ENCODE data around the gene SELENOM.
A peak's percentile ranks its signal among the peaks of the same experiment; 100 is the strongest.

Gene SELENOM

DNA sequence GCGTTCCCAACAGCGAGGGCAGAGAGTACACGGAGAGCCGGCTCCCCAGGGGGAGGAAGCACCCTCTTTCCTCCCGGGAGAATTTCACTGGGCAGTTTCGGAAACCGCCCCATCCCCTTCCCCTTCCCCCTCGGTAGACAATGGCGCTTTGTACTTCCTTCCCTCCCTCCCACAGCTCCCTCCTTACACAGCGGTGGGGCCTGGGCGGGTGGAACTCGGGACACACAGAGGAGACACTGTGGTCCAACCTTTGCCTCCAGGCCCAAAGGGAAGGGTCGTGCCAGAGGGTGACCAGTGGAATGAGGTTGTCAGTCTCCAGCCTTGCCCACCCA, 21.9 kb downstream of the SELENOM start:
- peak overlapping the region; percentile 30 for H3K18ac ChIP-seq (ENCODE audit: low read length)

DNA sequence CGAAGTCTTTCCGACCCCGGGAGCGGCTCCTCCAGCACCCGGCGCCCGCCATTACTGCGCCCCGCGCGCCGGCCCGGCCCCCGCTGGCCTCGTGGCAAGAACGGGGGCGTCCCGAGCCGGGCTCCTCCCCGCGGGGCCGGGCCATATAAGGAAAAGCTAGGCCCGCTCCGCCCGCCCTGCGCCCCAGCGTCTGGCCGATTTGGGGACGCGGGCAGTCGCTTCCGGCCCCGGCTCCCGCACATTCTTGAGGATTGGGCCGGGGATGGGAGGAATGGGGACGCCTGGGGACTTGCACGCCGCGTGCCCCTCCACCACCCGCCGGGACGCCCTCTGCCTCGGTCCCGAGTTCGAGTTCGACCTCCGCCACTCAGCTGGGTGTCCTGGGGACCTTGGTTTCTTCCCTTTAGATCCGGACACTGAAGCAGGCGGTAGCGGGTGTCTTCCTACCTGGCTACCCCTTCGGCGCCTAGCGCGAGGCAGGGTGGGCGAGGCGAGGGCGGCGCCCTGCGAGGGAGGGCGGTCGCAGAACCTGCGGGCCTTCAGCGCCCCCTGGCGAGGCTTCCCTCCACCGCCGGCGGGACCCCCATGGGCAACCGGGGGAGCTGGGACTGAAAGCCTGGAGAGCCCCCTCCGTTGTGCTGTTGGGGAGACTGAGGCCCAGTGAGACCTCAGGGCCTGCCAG, 22.4 kb downstream of the SELENOM start:
- H2BK120ac ChIP-seq (ENCODE audit: low read depth, low read length), result no peak overlapping the region

More for the DNA sequence above, 21.9 kb downstream of the SELENOM start:
- no peak overlapping the region for H4K5ac ChIP-seq (ENCODE audit: low read length)
- peak overlapping the region; percentile 79 for H3K56ac ChIP-seq (ENCODE audit: low read length)
- H3K4ac ChIP-seq (ENCODE audit: low read depth, low read length), result peak overlapping the region; percentile 40
- H2AK5ac ChIP-seq (ENCODE audit: low read length), result no peak overlapping the region
- peaks cover 6% of the 10 kb centered on the region for H3K4me1 ChIP-seq (ENCODE audit: control insufficient read depth, low read depth, low read length)
- no peak overlapping the region for H4K8ac ChIP-seq (ENCODE audit: low read depth, low read length)
- peak overlapping the region; percentile 43 for H3K4me2 ChIP-seq (ENCODE audit: low read length)
- peak overlapping the region; percentile 95 for H3K9ac ChIP-seq (ENCODE audit: low read length)
- H3K23ac ChIP-seq (ENCODE audit: low read length), result no peak overlapping the region
- no peak overlapping the region for H2BK15ac ChIP-seq (replicated peaks; ENCODE audit: low read depth)
- WGBS (ENCODE audit: extremely low coverage, insufficient coverage, low lambda C conversion rate), result no CpG with 5 or more reads among the region's 13 CpGs
- H2BK5ac ChIP-seq (ENCODE audit: low read length), result no peak overlapping the region
- peak; percentile 71 for DNase-seq
- H2BK120ac ChIP-seq (ENCODE audit: low read depth, low read length), result no peak overlapping the region
- no peak overlapping the region for H3K27ac ChIP-seq (ENCODE audit: low read depth, low read length)
- H3K27me3 ChIP-seq (ENCODE audit: insufficient read depth, low read length, poor library complexity), result no peaks in the 10 kb centered on the region
- peaks cover 10% of the 10 kb centered on the region for H3K79me1 ChIP-seq (ENCODE audit: low read length)
- H3K79me2 ChIP-seq (ENCODE audit: control insufficient read depth, insufficient read depth, low read length), result peaks cover 7% of the 10 kb centered on the region
- H3K36me3 ChIP-seq (ENCODE audit: control insufficient read depth, insufficient read depth, low read length), result no peaks in the 10 kb centered on the region
- H3K4me3 ChIP-seq (ENCODE audit: low read length), result no peak overlapping the region

DNA sequence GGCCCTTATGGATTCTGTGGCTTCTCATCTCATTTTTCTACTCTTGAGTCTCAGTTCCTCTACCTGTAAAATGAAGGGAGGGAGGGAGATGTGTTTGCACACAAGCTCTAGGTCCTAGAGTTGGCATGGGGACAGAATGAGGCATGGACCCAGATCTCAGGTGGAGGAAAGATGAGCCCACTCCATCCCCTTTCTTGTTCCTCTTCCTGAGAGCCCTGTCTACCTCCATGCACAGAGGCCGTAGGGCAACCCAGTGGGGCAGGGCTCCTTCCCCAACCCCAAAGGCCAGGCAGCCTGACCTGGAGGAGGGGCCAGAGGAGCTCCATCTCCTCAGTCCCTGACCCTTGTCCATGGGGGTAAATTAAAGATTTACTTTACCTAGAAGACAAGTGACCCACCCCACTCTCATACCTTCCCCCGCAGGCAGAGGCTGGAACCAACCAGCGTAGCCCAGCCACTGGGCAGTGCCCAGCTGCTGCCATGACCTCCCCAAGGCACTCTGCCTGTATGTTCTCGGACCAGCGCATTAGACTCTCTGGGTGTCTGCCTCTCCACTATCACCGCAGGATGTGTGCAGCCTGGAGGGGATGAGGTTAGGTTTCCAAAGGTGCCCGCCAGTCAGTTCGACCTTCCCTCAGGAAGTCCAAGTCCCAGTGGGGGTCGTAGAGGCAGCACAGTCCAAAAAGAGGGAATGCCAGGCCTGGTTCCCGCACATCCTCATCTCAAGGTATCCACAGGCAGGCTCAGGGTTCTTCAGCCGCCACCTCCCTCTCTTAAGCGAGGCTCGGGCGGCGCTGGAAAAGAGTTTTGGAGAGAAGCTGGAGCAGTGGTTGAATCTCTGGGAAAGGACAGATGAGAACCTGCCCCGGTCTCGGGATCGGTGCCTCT, 23.2 kb downstream of the SELENOM start:
- H3K56ac ChIP-seq (ENCODE audit: low read length), result peak overlapping the region; percentile 98
- H2AK5ac ChIP-seq (ENCODE audit: low read length), result peak overlapping the region; percentile 94
- H4K5ac ChIP-seq (ENCODE audit: low read length), result no peak overlapping the region
- no peak overlapping the region for H2BK120ac ChIP-seq (ENCODE audit: low read depth, low read length)
- H3K4ac ChIP-seq (ENCODE audit: low read depth, low read length), result peak overlapping the region; percentile 59
- H3K4me2 ChIP-seq (ENCODE audit: low read length), result peak overlapping the region; percentile 94
- DNase-seq, result no peak
- no CpG with 5 or more reads among the region's 18 CpGs for WGBS (ENCODE audit: extremely low coverage, insufficient coverage, low lambda C conversion rate)
- H2BK15ac ChIP-seq (replicated peaks; ENCODE audit: low read depth), result no peak overlapping the region
- H2BK5ac ChIP-seq (ENCODE audit: low read length), result peak overlapping the region; percentile 67
- peak overlapping the region; percentile 42 for H3K18ac ChIP-seq (ENCODE audit: low read length)
- H3K9ac ChIP-seq (ENCODE audit: low read length), result peak overlapping the region; percentile 95
- H3K27ac ChIP-seq (ENCODE audit: low read depth, low read length), result peak overlapping the region; percentile 47
- H3K79me1 ChIP-seq (ENCODE audit: low read length), result peaks cover 10% of the 10 kb centered on the region
- H3K27me3 ChIP-seq (ENCODE audit: insufficient read depth, low read length, poor library complexity), result no peaks in the 10 kb centered on the region
- H3K23ac ChIP-seq (ENCODE audit: low read length), result peak overlapping the region; percentile 99
- no peaks in the 10 kb centered on the region for H3K36me3 ChIP-seq (ENCODE audit: control insufficient read depth, insufficient read depth, low read length)
- H4K8ac ChIP-seq (ENCODE audit: low read depth, low read length), result no peak overlapping the region
- H3K4me3 ChIP-seq (ENCODE audit: low read length), result peak overlapping the region; percentile 75
- H3K79me2 ChIP-seq (ENCODE audit: control insufficient read depth, insufficient read depth, low read length), result peaks cover 7% of the 10 kb centered on the region
- peaks cover 7% of the 10 kb centered on the region for H3K4me1 ChIP-seq (ENCODE audit: control insufficient read depth, low read depth, low read length)

More for the DNA sequence above, 22.4 kb downstream of the SELENOM start:
- no peak overlapping the region for H4K5ac ChIP-seq (ENCODE audit: low read length)
- H3K27me3 ChIP-seq (ENCODE audit: insufficient read depth, low read length, poor library complexity), result no peaks in the 10 kb centered on the region
- H3K23ac ChIP-seq (ENCODE audit: low read length), result no peak overlapping the region
- peak; percentile 93 for DNase-seq
- peak overlapping the region; percentile 59 for H3K4ac ChIP-seq (ENCODE audit: low read depth, low read length)
- peak overlapping the region; percentile 94 for H3K4me2 ChIP-seq (ENCODE audit: low read length)
- peak overlapping the region; percentile 17 for H4K8ac ChIP-seq (ENCODE audit: low read depth, low read length)
- peaks cover 10% of the 10 kb centered on the region for H3K79me1 ChIP-seq (ENCODE audit: low read length)
- peak overlapping the region; percentile 75 for H3K4me3 ChIP-seq (ENCODE audit: low read length)
- H3K79me2 ChIP-seq (ENCODE audit: control insufficient read depth, insufficient read depth, low read length), result peaks cover 7% of the 10 kb centered on the region
- H3K18ac ChIP-seq (ENCODE audit: low read length), result peak overlapping the region; percentile 77
- H2BK15ac ChIP-seq (replicated peaks; ENCODE audit: low read depth), result no peak overlapping the region
- H3K9ac ChIP-seq (ENCODE audit: low read length), result peak overlapping the region; percentile 95
- no peak overlapping the region for H2BK5ac ChIP-seq (ENCODE audit: low read length)
- peak overlapping the region; percentile 47 for H3K27ac ChIP-seq (ENCODE audit: low read depth, low read length)
- peak overlapping the region; percentile 98 for H3K56ac ChIP-seq (ENCODE audit: low read length)
- H3K4me1 ChIP-seq (ENCODE audit: control insufficient read depth, low read depth, low read length), result peaks cover 7% of the 10 kb centered on the region
- no CpG with 5 or more reads among the region's 69 CpGs for WGBS (ENCODE audit: extremely low coverage, insufficient coverage, low lambda C conversion rate)
- H2AK5ac ChIP-seq (ENCODE audit: low read length), result no peak overlapping the region
- H3K36me3 ChIP-seq (ENCODE audit: control insufficient read depth, insufficient read depth, low read length), result no peaks in the 10 kb centered on the region

DNA sequence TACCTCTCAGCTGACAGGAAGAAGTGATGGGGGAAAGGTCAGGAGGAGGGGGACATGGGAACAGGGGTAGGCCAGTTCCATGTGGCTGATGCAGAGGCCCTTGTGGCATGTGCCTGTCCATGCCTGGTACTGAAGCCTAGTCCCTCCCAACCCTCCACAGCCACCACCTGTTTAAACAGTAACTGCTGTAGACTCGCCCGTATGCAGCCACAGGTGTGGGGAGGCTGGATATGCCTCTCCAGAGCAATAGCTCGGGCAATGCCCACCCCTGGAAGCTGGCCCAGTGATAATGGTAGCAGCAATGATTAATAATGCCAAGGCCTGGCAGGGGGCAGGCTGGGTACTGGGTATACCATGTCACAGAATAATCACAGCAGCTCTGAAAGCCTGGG, 24.0 kb downstream of the SELENOM start:
- H2BK5ac ChIP-seq (ENCODE audit: low read length), result no peak overlapping the region
- no peak for DNase-seq
- no peak overlapping the region for H4K8ac ChIP-seq (ENCODE audit: low read depth, low read length)
- no peak overlapping the region for H3K27ac ChIP-seq (ENCODE audit: low read depth, low read length)
- no peak overlapping the region for H3K4me2 ChIP-seq (ENCODE audit: low read length)
- H3K4ac ChIP-seq (ENCODE audit: low read depth, low read length), result no peak overlapping the region
- H3K9ac ChIP-seq (ENCODE audit: low read length), result peak overlapping the region; percentile 35
- no peak overlapping the region for H2BK120ac ChIP-seq (ENCODE audit: low read depth, low read length)
- H3K4me1 ChIP-seq (ENCODE audit: control insufficient read depth, low read depth, low read length), result peaks cover 7% of the 10 kb centered on the region
- H3K4me3 ChIP-seq (ENCODE audit: low read length), result no peak overlapping the region
- H3K56ac ChIP-seq (ENCODE audit: low read length), result peak overlapping the region; percentile 10
- no peaks in the 10 kb centered on the region for H3K27me3 ChIP-seq (ENCODE audit: insufficient read depth, low read length, poor library complexity)
- peaks cover 10% of the 10 kb centered on the region for H3K79me1 ChIP-seq (ENCODE audit: low read length)
- no peak overlapping the region for H3K18ac ChIP-seq (ENCODE audit: low read length)
- H3K23ac ChIP-seq (ENCODE audit: low read length), result no peak overlapping the region
- H3K36me3 ChIP-seq (ENCODE audit: control insufficient read depth, insufficient read depth, low read length), result no peaks in the 10 kb centered on the region
- no CpG with 5 or more reads among the region's 3 CpGs for WGBS (ENCODE audit: extremely low coverage, insufficient coverage, low lambda C conversion rate)
- H3K79me2 ChIP-seq (ENCODE audit: control insufficient read depth, insufficient read depth, low read length), result peaks cover 7% of the 10 kb centered on the region
- no peak overlapping the region for H2BK15ac ChIP-seq (replicated peaks; ENCODE audit: low read depth)
- H4K5ac ChIP-seq (ENCODE audit: low read length), result no peak overlapping the region
- no peak overlapping the region for H2AK5ac ChIP-seq (ENCODE audit: low read length)

DNA sequence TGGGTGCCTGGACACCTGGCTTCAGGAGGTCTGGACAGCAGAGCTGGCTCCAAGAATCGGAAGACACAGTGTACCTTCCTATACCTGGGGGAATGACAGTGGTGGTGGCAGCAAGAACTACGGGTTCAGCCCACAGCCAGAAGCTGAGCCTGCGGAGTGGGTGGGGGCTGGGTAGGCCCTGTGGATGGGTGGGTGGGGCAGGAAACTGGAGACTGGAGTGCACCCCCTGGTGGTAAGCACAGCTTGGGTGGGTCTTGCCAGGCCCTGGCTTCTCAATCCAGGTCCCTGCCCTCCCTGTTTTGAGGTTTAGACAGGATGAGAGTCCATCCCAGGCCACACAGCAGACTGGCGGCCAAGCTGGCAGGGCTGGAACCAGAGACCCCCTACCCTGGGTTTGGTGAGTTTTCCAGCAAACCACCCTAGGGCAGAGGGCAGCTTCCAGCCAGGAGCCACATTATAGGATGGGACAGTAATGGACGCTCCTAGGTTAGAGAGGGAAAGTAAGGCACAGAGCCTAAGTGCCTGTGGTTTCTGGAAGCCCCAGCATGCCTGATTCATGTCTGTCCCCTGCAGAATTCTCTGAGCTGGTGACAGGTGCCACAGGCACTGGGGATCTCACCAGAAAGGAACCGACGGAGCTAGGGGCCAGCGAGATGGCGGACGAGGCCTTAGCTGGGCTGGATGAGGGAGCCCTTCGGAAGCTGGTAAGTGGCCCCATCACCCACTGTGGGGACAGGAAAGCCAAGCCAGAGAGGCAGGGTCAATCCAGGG, 24.6 kb downstream of the SELENOM start:
- H3K9ac ChIP-seq (ENCODE audit: low read length), result peak overlapping the region; percentile 35
- no peak overlapping the region for H2BK15ac ChIP-seq (replicated peaks; ENCODE audit: low read depth)
- H2BK5ac ChIP-seq (ENCODE audit: low read length), result no peak overlapping the region
- no peaks in the 10 kb centered on the region for H3K36me3 ChIP-seq (ENCODE audit: control insufficient read depth, insufficient read depth, low read length)
- H3K4me2 ChIP-seq (ENCODE audit: low read length), result no peak overlapping the region
- no peak overlapping the region for H3K27ac ChIP-seq (ENCODE audit: low read depth, low read length)
- H3K4ac ChIP-seq (ENCODE audit: low read depth, low read length), result no peak overlapping the region
- no peaks in the 10 kb centered on the region for H3K27me3 ChIP-seq (ENCODE audit: insufficient read depth, low read length, poor library complexity)
- H2AK5ac ChIP-seq (ENCODE audit: low read length), result no peak overlapping the region
- no peak overlapping the region for H3K4me3 ChIP-seq (ENCODE audit: low read length)
- H3K23ac ChIP-seq (ENCODE audit: low read length), result peak overlapping the region; percentile 48
- no CpG with 5 or more reads among the region's 11 CpGs for WGBS (ENCODE audit: extremely low coverage, insufficient coverage, low lambda C conversion rate)
- no peak overlapping the region for H4K5ac ChIP-seq (ENCODE audit: low read length)
- H3K56ac ChIP-seq (ENCODE audit: low read length), result peak overlapping the region; percentile 46
- H2BK120ac ChIP-seq (ENCODE audit: low read depth, low read length), result no peak overlapping the region
- peak; percentile 79 for DNase-seq
- H3K79me2 ChIP-seq (ENCODE audit: control insufficient read depth, insufficient read depth, low read length), result peaks cover 7% of the 10 kb centered on the region
- peaks cover 7% of the 10 kb centered on the region for H3K4me1 ChIP-seq (ENCODE audit: control insufficient read depth, low read depth, low read length)
- H3K18ac ChIP-seq (ENCODE audit: low read length), result no peak overlapping the region
- H4K8ac ChIP-seq (ENCODE audit: low read depth, low read length), result no peak overlapping the region
- peaks cover 10% of the 10 kb centered on the region for H3K79me1 ChIP-seq (ENCODE audit: low read length)
